Activated naive CD4-positive, alpha-beta T cell treated with anti-CD3 and anti-CD28 coated beads, Interleukin-2, amount 50 U/mL, for 72 hours (primary cell): Measurements from ENCODE around the gene TNFRSF13B. TPM values are rescaled to one million over a fixed set of nuclear protein-coding genes. Genes with fewer than 3 reads are reported as not detected.
"Not testable (repeated sequence)": the region's sequence is repeated elsewhere in the genome, so short reads cannot be mapped to it uniquely, and the experiment has no call there.

Experiments used
- ATAC-seq, 2 donors: fragments of 150-1000 bp; cut with Tn5 transposase; 2 replicates each; pipeline ENCODE4 v1.10.0; 2021; ENCODE audit warnings: mild to moderate bottlenecking in 2 of 2, moderate library complexity in 2 of 2
- DNase-seq, 2 donors: peaks; one replicate each; pipeline ENCODE4 v3.0.0; 2021 to 2022; ENCODE audit warnings: low spot score in 2 of 2
- H3K27ac Mint-ChIP-seq, 2 donors: one replicate each; pipeline ENCODE4 v1.8.0; 2022; ENCODE audit warnings: mild to moderate bottlenecking in 2 of 2, mixed read lengths in 2 of 2
- H3K36me3 Mint-ChIP-seq, 2 donors: one replicate each; pipeline ENCODE4 v1.8.0; 2022; ENCODE audit warnings: mixed read lengths in 2 of 2
- H3K9me3 Mint-ChIP-seq, 2 donors: one replicate each; pipeline ENCODE4 v1.8.0; 2022; ENCODE audit warnings: mixed read lengths in 2 of 2
- total RNA-seq, 2 donors: library from RNA; stranded (reverse); gene quantifications; one replicate each; pipeline ENCODE4 v1.2.3, GENCODE V29; 2022

The TNFRSF13B gene
- total RNA-seq, 2 donors from 2014 or later, result not detected

DNA sequence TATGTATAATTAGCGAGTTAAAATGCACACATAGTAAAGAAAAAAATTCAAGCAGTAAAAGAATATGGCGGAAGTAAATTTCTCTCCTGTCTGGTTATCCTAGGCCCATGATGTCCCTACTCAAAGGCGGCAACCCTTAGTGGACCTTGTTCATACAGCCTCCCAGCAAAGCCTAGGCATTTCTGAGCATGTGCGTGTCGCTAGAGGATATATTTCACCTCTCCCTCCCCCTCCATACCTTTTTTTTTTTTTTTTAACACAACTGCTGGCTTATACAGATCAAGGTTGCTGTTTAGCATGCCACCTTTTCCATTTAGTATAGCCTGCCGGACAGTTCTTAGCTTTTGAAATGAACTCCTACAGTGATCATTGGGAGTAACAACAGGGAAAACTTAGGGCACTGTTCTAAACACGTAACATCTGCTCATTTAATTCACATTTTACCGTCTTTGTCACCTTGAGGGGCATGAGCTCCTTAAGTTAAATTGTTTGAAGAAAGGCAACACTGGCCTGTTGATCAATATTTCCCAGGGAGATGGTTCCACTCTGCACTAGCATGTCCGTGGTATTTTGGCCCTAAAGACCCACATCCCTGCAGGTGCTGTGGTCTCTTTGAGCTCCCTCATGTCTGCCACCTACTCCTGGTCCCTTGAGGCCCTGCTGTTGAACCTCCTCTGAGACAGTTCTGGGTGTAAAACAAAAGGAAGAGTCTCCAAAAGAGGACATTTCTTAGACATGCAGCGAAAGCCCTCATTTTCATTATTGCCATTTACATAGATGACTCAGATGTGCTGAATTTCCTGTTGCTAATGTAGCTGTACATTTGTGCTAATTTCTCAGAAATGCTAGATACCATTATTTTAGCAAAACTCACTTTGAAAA is 4.1 kb upstream of the TNFRSF13B start:
- Mint-ChIP-seq H3K36me3 (no peaks in the 10 kb centered on the region), H3K9me3 (no peaks in the 10 kb centered on the region), H3K27ac (peak overlapping the region; percentile 33 to 57)
- DNase-seq (no peak), ATAC-seq (no peak)

DNA sequence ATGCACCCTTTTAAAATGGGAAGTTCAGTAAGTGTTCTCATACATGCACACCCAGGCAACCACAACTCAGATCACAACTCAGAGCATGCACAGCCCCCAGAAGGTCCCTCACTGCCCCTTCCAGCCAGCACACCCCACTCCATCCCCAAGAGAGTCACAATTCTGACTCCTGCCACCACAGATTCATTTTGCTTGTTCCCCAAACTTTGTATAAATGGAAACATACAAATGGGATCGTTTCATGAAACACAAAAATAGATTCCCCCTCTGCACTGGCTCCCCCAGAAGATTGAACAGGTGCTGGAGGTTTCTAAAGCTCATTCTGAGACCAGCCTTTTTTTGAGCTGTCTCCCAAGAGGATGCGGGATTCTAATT is 3.3 kb upstream of the TNFRSF13B start:
- ATAC-seq, result no peak
- no peaks in the 10 kb centered on the region for H3K9me3 Mint-ChIP-seq
- H3K36me3 Mint-ChIP-seq, result no peaks in the 10 kb centered on the region
- DNase-seq, result no peak
- no peak overlapping the region for H3K27ac Mint-ChIP-seq

DNA sequence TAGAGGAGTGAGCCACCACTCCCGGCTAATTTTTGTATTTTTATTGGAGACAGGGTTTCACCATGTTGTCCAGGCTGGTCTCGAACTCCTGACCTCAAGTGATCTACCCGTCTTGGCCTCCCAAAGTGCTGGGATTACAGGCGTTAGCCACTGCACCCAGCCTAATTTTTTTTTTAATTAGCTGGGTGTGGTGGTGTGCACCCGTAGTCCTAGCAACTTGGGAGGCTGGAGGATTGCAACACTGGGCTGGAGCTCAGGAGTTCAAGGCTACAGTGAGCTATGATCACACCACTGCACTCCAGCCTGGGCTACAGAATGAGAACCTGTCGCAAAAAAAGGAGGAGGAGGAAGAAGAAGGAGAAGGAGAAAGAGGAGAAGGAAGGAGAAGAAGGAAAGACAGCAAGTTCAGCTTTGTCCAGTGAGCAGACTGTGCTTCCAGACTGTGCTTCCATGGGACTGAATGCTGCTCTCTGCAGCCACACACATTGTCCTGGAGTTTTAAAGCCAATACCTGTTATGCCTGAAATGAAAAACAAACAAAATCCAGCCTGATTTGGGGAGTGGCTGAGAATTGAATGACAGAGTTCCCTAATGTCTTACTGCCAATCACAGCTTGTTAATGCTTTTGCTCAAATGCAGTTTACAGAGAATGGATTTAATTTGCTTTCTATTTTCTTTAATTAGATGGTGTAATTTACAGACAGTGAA is 2.8 kb upstream of the TNFRSF13B start:
- Mint-ChIP-seq H3K36me3 (no peaks in the 10 kb centered on the region), H3K27ac (no peak overlapping the region), H3K9me3 (no peaks in the 10 kb centered on the region)
- DNase-seq (no peak), ATAC-seq (no peak)

DNA sequence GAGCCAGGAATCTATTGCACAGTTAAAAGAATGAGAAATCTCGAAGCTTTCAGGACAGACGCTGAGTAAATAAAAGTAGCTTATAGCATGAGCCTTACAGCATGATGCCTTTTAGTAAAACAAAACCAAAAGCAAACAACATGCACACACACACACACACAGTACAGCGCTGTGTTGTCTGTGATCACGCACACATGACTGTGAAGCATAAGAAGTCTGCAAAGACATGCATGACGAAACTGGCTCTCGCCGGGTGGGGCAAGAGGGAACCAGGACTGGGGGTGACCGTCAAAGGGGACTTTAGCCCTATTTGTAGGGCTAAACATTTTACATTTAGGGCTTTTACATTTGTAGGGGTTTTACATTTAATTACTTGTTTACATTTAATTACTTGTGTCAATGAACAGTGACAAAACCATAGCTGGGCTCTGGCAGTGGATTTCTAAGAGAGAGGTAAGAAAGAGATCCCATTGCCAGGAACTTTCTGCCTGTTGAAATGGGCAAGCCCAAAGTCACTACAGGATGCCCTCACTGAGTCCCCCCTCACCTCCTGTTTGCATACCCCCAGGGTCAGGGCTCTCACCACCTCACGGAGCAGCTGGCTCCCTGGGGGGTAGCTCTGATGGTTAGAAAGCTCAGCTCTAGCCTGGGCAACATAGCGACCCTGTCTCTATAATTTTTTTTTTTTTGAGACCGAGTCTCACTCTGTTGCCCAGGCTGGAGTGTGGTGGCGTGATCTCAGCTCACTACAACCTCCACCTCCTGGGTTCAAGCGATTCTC is 2.0 kb upstream of the TNFRSF13B start:
- no peaks in the 10 kb centered on the region for H3K9me3 Mint-ChIP-seq
- no peaks in the 10 kb centered on the region for H3K36me3 Mint-ChIP-seq

DNA sequence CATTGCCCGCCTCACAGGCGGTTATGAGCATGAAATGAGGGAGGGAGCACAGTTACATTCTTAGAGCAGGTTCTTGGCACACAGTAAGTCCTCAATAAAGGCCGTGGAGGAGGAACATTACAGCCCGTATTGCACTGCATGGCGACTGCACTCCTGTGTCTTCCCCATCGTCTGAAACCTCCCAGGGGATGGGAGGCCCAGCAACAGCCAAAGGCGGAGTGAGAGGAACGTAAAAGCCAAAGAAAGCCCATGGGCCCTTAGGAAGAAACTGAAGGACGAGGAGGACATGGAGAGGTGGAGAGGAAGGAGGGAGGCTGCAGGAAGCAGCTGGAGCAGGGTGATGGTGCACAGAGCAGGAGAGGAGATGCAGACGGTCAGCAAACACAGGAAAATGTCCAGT is 1.1 kb upstream of the TNFRSF13B start:
- H3K27ac Mint-ChIP-seq, H3K36me3 Mint-ChIP-seq, H3K9me3 Mint-ChIP-seq, DNase-seq, ATAC-seq: not testable (repeated sequence)

More for the DNA sequence above, 2.0 kb upstream of the TNFRSF13B start:
- H3K27ac Mint-ChIP-seq, result no peak overlapping the region
- ATAC-seq (no peak), DNase-seq (no peak)

DNA sequence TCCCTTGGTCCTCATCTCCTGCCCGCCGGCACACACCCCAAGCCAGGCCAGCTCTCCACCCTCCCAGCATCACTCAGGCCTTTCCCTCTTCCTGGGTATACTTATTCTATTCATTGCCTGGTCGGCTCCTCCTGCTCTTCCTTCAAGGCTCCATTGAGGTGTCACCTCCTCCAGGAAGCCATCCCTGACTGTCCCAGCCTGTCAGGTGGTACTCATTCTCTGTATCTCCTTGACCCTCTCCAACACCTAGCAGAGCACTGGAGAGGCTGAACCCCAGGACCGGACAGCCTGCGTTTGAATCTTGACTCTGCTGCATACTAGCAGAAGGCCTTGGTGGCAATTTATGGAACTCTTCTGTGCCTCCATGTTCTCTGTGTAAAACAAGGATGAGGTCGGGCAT is 428 bp upstream of the TNFRSF13B start:
- DNase-seq (no peak), ATAC-seq (no peak)
- H3K36me3 Mint-ChIP-seq, result no peaks in the 10 kb centered on the region
- no peak overlapping the region for H3K27ac Mint-ChIP-seq
- no peaks in the 10 kb centered on the region for H3K9me3 Mint-ChIP-seq

DNA sequence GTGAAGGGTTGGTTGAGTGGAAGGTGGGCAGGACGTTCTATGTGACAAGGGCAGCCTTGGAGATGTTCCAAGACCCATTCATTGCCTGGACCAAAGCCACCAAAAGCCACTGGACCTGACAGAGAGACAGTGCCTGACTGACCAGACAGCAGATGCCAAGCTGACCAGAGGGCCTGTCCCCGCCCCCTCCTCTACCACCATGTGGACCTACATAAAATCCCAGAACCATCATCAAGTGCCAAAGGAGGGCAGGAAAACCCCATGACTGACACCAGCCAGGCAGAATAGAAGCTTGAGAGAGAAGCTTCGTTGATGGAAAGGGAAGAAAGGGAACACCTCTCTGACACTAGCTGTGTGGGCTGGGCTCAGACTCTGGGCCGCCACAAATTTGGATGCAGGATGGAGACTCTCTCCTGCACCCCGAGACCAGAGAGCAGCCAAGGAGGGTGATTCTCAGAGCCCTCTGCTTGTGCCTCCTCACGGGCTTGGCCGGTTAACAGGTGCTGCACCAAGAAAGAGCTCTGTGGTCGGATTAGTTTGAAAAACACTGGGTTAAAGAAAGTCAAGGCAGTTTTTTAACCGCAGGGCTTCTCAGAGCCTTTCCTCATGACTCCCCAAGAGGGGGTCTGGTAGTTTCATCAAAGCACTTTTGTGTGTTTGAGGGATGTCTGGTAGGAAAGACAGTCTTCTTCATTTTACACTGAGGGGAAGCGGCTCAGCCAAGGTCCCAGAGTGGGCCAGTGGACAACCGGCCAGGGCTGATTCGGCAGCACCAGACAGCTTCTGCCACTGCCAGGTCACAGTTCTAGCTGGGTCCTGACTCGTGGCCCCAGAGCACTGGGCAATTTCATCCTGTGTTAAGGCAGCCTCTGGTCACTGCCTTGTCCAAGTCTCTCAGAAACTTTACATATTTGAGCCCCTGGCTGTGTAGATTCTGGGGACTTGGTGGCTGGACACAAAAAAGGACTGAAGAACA is 1.7 kb downstream of the TNFRSF13B start:
- Mint-ChIP-seq H3K36me3 (no peaks in the 10 kb centered on the region), H3K9me3 (no peaks in the 10 kb centered on the region), H3K27ac (no peak overlapping the region)
- no peak for DNase-seq
- no peak for ATAC-seq

DNA sequence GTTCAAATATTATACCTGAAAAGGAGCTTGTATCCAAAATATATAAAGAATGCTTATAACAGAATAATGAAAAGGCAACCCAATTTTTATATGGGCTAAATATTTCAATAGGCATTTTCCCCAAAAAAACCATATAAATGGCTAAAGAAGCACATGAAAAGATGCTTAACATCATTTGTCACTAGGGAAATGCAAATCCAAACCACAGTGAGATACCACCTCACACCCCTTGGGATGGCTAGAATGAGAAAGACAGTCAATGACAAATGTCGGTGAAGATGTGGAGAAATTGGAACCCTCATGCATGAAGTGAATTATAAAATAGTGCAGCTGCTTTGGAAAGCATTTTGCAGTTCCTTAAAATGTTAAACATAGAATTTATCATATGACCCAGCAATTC is 3.1 kb downstream of the TNFRSF13B start:
- DNase-seq (no peak), ATAC-seq (no peak)
- no peak overlapping the region for H3K27ac Mint-ChIP-seq
- H3K9me3 Mint-ChIP-seq, result no peaks in the 10 kb centered on the region
- no peaks in the 10 kb centered on the region for H3K36me3 Mint-ChIP-seq

DNA sequence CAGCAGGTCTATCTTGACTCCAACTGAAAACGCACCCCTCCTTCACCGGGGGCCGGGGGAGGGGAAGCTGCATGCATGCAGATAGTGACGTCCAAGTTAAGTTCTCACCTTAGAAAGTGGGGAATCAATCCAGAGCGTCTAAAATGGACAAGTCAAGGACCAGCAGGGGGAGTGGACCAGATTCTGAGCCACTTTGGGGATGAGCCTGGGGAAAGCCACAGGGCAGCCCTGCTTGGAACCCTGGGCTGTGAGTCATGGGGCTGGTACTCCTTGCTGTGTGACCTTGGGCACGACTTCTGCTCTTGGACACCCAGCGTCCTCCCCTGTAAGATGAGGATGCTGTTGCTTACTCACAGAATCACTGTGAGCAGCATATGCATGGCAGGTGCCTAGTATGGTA is 9.1 kb downstream of the TNFRSF13B start:
- ATAC-seq (no peak), DNase-seq (no peak)
- no peaks in the 10 kb centered on the region for H3K36me3 Mint-ChIP-seq
- no peak overlapping the region for H3K27ac Mint-ChIP-seq
- H3K9me3 Mint-ChIP-seq, result peaks cover 0 to 3% of the 10 kb centered on the region in 2 donors

DNA sequence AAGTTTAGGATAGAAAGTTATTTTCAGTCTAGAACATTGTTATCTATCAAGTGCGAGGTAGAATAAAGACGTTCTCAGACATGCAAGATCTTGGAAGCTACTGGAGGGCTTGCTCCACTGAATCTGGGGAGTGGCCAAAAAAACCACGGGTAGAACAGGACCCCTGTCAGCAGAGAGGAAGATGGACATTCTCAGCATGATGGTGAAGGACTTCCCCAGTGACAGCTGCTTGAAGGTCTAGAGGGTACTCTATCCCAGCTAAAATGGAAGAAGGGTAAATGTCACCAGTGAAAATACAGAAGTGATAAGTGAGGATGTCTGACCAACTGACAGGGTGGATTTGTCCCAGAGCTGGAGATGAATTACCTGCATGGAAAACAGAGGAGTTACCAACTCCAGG is 10.1 kb downstream of the TNFRSF13B start:
- Mint-ChIP-seq H3K9me3 (peaks cover 0 to 3% of the 10 kb centered on the region in 2 donors), H3K27ac (no peak overlapping the region), H3K36me3 (no peaks in the 10 kb centered on the region)
- DNase-seq (no peak), ATAC-seq (no peak)

DNA sequence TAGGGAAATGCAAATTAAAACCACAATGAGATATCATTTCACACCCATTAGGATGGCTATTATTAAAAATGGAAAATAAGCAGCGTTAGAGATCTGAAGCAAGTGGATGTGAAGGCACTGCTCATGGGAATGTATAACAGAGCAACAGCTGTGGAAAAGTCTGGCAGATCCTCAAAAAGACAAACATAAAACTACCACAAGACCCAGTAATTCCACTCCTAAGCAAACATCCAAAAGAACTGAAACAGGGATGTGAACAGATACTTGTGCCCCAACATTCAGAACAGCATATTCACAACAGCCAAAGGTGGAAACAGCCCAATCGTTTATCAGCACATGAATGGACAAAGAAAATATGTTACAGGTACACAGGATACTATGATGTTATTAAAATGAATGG is 10.9 kb downstream of the TNFRSF13B start:
- H3K27ac Mint-ChIP-seq, H3K36me3 Mint-ChIP-seq, DNase-seq, H3K9me3 Mint-ChIP-seq, ATAC-seq: not testable (repeated sequence)

DNA sequence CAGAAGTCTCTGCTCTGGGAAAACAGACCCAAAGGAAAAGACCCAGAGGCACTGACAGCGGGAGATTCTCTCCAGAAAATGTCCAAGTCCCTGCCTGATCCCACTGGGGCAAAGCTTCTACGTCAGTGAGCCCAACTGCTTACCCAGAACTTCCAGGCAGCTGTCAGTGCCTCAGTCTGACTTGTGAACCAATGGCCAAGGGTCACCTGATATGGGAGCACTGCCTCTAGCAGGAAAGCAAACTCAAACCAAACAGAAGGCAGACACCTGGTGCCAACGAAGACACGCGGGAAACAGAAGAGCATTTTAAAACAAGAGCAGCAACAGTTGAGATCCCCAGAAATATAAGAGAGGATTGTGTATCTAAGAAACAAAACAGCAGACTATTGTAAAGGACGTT is 16.9 kb downstream of the TNFRSF13B start:
- ATAC-seq, DNase-seq, H3K36me3 Mint-ChIP-seq, H3K27ac Mint-ChIP-seq, H3K9me3 Mint-ChIP-seq: not testable (repeated sequence)

DNA sequence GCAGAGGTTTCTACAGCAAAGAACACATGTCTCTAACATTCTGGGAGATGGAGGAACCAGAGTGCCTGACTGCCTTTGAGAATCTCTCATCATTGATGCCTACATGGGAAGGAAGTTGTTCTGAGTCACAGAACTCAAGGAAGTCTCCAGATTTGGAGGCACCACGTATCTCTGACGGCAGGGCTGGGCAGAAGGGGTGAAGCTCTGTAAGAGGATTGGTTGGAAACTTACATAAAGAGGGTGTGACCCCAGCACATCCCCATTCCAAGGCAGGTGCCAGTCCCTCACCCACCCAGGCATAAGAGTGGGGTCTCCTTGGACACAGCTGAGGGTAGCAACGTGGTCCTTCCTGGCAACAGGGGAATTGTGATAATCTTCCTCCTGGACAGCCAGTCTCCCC is 17.4 kb downstream of the TNFRSF13B start:
- Mint-ChIP-seq H3K36me3 (peaks cover 0 to 6% of the 10 kb centered on the region in 2 donors), H3K9me3 (peaks cover 3 to 4% of the 10 kb centered on the region in 2 donors), H3K27ac (no peak overlapping the region)
- no peak for DNase-seq
- ATAC-seq, result no peak

DNA sequence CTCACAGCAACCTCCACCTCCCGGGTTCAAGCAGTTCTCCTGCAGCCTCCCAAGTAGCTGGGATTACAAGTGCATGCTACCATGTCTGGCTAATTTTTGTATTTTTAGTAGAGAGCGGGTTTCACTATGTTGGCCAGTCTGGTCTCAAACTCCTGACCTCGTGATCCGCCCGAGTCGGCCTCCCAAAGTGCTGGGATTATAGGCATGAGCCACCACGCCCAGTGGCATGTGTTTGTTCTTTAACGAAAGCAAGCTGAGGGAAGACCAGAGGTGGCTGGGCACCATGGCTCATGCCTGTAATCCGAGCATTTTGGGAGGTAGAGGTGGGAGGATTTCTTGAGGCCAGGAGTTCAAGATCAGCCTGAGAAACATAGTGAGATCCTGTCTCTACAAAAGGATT is 18.1 kb downstream of the TNFRSF13B start:
- DNase-seq (no peak), ATAC-seq (no peak)
- H3K36me3 Mint-ChIP-seq, result peaks cover 6 to 7% of the 10 kb centered on the region in 2 donors
- no peak overlapping the region for H3K27ac Mint-ChIP-seq
- peaks cover 3 to 9% of the 10 kb centered on the region in 2 donors for H3K9me3 Mint-ChIP-seq

DNA sequence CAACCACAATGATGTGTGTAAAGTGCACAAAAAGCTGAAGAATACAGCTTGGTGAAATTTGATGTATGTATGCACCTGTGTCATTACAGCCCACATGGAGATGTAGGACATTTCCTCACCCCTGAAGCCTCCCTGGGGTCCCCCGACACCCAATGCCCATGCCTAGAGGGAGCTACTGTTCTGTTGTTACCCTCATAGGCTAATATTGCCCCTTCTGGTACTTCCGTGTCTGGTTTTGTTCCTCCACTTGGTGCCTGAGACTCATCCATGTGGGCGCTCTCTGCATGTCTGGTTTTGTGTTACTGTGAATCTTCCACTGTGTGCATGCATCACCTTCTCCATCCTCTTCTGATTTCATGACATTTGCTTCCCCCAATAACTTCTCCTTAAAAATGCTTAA is 18.6 kb downstream of the TNFRSF13B start:
- Mint-ChIP-seq H3K27ac (no peak overlapping the region), H3K9me3 (peaks cover 3 to 13% of the 10 kb centered on the region in 2 donors), H3K36me3 (peaks cover 6 to 12% of the 10 kb centered on the region in 2 donors)
- DNase-seq, result no peak
- ATAC-seq, result no peak

DNA sequence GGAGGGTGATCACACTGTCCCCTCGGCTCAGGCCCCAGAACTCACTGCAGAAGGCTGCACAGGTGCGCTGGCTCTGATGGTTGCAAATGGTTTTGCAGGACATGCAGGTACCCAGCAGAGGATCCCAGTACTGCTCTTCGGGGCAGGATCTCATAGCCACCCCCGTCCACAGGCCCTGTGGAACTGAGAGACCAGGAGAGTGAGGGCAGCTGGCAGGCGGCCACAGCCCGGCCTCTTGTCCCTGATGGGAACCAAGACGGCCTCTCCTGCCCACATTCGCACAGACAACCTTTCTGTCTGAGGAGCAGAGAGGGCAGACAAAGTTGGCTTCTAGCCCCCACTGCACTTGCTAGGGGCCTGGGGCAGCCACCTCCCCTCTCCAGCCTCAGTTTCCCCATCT is 19.5 kb downstream of the TNFRSF13B start:
- peaks cover 6 to 12% of the 10 kb centered on the region in 2 donors for H3K36me3 Mint-ChIP-seq
- ATAC-seq (no peak), DNase-seq (no peak)
- peaks cover 3 to 13% of the 10 kb centered on the region in 2 donors for H3K9me3 Mint-ChIP-seq
- H3K27ac Mint-ChIP-seq, result no peak overlapping the region
